GM19395 (cell line): ENCODE measurements around the gene LRRC8E.
"Not testable (repeated sequence)": the region's sequence is repeated elsewhere in the genome, so short reads cannot be mapped to it uniquely, and the experiment has no call there.

Source experiments
- ATAC-seq: cut with Tn5 transposase; IDR thresholded peaks from one replicate; pipeline ENCODE4 v1.9.1; 2021; ENCODE audit warnings: mild to moderate bottlenecking, moderate library complexity; ENCODE audit not compliant: unreplicated experiment

The LRRC8E gene

DNA sequence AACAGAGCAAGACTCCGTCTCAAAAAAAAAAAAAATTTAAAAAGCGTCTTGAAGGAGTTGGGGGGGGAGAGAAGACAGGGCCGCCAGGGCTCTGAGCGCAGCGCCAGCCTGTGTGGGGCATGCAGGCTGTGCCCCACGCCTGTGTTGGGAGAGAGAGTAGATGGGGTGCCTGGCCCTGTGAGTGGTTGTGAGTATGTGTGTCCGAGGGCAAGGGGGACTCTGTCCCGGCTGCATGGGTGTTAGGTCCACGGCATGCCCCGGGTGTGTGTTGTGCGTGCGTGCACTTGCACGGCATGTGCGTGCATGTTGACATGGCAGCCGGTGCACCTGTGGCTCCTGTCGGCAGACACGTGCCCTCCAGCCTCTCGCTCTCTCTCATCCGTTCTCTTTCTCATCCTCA, 18.8 kb downstream of the LRRC8E start:
- no peak for ATAC-seq

DNA sequence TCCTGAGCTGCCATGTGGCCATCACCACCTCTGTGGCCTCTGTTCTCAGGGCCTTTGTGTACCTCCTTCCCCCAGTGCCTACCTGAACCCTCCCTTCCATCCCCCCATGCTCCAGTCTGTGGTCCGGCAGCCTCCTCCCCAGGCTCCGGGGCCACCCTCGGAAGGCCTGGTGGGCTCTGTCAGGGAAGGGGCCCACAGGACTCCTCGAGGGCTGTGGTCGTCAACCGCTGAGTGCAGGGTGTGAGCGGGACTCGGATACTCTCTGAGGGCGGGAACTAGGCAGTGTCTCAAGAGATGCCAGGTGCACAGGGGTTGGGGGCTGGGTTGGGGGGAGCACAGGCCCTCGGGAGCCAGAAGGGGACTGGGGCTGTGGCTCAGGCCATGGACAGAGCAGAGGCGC, 19.2 kb downstream of the LRRC8E start:
- no peak for ATAC-seq

DNA sequence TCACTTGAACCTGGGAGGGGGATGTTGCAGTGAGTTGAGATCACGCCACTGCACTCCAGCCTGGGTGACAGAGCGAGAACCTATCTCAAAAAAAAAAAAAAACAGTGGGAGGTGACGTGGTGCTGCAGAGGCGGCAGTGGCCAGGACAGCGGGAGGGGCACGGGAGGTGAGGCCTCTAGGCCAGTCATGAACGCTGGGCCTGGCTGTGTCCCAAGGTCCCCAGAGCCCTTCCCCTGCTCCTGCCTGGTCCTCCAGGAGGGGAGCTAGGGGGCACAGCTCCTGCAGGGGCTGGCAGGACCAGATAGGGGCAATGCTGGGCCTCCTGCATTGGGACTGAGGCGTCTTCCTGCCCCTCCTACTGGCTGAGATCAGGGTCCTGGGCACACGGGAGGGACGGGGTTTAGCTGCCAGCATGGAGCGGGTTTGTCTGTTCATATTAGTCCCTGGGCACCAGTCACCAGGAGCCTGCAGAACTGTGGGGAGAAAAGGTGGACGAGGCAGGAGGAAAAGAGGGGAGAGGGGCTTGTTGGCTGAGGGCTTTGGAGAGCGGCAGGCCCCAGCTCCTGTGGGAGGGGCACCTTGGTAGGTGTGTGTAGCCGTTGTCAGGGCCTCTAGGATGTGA, 19.9 kb downstream of the LRRC8E start:
- ATAC-seq, result no peak

DNA sequence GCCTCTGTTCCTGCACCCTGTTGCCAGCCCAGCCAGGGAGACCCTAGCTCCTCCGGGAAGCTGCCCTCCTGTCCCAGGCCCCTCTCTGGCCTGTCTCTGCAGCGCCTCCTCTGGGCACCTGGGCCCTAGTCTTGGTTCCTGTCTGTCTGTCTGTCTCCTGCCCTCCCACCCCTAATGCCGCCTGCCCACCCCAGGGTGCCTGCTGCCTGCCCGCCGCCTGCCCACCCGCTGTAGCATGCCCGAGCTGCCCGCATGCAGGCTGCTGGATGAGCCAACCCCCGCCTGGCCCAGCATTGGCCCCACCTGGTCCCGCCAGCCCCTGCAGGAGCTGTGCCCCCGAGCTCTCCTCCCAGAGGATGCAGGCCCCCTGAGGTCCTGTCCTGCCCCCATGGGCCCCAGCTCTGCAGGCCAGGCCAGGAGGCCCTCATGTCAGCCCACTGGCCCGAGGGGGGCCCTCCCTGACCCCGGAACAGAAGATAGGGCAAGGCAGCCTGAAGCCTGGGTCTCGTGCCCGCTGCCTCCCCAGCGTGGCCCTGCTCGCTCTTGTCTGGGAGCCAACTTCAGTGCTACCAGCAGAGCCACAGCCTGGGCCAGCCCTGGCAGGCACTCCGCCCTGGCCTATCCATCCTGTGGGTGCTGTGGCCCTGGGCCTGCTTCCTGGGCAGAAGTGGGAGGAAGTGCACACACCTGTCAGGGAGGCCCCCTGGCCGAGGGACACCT, 20.6 kb downstream of the LRRC8E start:
- no peak for ATAC-seq

DNA sequence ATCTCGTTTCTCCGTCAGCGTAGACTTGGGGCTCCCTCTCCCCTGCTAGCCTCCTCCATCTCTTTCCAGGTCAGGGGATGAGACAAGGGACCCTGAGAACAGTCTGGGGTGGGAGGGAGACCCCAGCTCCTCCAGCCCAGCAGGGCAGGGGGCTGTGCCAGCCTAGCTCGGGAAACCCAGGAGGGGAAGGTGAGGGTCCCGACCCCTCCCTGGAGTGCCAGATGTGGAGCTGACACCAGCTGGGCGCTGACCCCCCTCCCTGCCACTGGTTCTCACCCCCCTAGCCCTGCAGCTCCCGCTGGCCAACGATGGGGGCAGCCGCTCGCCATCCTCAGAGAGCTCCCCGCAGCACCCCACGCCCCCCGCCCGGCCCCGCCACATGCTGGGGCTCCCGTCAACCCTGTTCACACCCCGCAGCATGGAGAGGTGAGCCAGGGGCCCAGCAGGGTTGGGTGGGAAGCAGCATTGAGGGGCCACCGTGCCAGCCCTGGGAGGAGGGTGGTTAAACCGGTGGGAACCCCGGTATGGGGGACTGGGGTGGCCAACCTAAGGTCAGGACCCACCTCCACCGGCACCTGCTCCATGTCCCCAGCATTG, 21.3 kb downstream of the LRRC8E start:
- no peak for ATAC-seq

DNA sequence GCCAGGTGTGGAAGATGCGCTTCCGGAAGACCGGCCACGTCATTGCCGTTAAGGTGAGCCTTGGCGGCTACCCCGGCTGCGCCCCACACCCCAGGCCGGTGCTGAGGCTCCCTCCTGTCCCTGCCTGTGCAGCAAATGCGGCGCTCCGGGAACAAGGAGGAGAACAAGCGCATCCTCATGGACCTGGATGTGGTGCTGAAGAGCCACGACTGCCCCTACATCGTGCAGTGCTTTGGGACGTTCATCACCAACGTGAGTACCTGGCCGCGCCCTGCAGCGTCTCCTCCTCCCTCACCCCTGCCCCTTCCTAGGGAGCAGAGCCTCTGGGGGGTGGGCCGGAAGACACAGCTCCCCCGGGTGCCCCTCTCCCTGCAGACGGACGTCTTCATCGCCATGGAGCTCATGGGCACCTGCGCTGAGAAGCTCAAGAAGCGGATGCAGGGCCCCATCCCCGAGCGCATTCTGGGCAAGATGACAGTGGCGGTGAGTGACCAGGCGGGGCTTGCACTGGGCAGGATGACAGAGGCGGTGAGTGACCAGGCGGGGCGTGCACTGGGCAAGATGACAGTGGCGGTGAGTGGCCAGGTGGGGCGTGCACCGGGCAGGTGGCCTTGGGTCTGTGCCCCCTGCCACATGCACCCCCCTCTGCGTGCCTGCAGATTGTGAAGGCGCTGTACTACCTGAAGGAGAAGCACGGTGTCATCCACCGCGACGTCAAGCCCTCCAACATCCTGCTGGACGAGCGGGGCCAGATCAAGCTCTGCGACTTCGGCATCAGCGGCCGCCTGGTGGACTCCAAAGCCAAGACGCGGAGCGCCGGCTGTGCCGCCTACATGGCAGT, 22.2 kb downstream of the LRRC8E start:
- ATAC-seq, result no peak

DNA sequence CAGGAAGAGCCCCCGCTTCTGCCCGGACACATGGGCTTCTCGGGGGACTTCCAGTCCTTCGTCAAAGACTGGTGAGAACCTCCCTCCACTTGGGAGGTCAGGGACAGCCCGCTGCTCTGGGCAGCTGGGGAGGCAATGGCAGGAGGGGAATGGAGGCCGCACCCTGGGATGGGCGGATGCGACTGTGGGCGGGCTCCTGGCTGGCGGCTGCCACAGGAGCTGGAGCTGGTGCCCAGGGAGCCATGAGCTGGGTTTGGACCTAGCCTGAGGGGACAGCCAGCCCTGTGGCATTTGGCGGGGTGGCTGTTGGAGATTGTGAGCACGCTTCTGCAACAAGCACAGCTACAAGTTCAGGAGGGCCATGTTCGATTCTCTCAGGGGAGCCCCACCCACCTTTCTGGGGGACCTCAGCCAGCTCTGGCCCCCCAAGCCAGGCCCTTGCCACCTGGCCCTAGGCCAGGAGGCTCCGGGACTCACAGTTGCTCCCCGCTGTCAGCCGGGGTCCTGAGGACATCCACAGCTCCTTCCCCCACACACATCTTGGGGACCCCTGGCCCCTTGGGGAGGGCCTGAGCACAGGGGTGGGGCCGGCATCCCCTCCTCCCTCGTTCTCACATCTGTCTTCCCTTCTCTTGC, 23.3 kb downstream of the LRRC8E start:
- ATAC-seq, result no peak

DNA sequence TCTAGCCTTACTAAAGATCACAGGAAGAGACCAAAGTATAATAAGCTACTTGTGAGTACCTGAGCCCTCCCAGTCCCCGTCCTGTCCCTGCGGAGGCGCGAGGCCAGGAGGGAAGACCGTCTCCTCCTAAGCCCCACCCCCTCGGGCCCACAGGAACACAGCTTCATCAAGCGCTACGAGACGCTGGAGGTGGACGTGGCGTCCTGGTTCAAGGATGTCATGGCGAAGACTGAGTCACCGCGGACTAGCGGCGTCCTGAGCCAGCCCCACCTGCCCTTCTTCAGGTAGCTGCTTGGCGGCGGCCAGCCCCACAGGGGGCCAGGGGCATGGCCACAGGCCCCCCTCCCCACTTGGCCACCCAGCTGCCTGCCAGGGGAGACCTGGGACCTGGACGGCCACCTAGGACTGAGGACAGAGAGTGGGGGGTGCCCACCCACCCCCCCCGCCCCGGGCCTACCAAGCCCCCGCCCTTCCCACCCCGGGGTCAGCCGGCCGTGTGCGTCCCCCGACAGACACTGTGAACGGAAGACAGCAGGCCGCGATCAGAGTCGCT, 23.9 kb downstream of the LRRC8E start:
- no peak for ATAC-seq

DNA sequence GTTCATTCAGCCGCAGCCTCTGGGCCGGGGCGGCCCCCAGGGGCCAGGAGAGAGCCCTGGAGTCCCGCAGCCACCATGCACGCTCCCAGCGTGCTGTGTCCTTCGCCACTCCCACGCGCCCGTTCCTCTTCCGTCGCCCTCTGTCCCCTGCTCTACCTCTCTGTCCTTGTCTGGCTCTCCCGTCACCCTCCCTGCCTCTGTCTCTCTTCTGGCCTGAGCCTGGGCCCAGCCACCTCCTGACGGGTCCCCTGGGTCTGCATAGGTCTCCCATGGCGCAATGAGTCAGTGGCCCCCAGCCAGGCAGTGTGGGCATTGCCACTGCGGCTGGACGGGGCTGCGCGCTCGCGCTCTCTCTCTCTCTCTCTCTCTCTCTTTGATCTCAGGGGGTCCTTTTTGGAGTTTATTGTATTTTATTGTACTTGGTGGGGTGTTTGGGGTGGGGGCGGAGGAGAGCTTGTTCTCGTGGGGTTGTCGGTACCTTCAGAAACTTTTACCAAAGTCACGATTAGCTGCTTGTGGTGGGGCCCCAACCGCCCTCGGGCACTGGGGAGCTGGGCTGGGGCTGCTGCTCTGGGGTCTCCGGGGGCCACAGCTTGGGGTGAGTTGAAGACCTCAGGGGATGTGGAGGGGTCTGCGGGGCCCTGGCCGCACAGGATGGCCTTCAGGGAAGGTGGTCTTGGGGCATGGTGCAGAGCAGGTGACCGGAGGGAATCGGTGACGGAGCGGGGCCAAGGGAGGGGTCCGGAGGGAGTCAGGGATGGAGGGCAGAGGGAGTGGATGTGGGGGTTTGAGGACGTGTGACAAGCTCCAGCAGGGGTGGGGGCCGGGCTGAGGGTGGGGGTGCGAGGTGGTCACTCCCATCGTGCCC, 24.6 kb downstream of the LRRC8E start:
- no peak for ATAC-seq

DNA sequence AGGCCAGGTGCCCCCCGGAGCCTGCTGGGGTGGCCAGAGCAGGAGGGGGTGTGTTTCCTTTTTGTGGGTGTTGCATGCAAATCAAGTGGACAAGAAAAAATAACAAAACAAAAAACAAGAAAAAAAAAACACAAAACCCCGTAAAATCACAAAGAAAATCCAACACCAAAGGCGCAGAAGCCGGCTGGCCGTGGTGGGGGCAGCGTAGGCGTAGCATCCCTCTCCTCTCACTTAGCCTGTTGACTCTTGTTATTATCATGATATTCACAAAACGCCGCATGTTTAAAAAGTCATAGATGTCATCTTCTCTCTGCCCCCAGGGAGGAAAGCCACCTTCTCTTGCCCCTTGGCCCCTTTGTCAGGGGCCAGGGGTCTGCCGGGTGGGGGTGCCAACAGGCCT, 25.3 kb downstream of the LRRC8E start:
- ATAC-seq, result no peak

DNA sequence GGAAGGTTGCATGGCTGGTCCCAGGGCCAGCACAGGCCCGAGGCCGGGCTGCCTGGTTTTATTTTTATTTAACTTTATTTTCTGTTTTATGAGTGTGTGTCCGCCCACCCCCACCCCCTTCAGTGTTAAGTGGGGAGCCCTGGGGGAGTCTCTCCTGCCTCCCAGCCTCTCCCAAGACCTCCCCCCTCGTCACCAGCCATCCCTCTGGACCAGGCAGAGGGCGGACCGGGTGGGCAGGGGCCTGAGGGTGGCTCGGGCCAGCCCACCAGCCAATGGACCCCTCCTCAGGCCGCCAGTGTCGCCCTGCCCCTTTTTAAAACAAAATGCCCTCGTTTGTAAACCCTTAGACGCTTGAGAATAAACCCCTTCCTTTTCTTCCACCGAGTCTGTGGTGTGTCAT, 25.8 kb downstream of the LRRC8E start:
- no peak for ATAC-seq

DNA sequence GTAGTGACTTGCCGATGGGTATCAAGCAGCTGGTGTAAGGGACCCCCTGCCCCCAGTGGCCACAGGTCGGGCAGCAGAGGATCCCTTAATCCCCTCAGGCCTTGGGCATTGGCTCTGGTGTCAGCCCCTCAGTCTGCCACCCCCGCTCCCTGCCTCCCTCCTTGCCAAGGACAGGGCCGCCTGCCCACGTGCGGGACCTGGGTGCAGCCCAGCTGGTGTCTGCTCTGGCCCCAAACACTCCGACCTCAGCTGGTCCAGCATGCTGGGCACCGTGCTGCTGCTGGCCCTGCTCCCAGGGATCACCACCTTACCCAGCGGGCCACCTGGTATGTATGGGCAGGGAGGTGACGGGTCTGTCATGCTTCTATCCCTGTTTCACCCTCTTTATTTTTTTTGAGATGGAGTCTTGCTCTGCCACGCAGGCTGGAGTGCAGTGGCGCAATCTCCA, 26.3 kb downstream of the LRRC8E start, which contains the start of gene TGFBR3L:
TSS of gene TGFBR3L (plus strand) at position 233 of the 448 bp plus-strand sequence.
- ATAC-seq, result no peak

DNA sequence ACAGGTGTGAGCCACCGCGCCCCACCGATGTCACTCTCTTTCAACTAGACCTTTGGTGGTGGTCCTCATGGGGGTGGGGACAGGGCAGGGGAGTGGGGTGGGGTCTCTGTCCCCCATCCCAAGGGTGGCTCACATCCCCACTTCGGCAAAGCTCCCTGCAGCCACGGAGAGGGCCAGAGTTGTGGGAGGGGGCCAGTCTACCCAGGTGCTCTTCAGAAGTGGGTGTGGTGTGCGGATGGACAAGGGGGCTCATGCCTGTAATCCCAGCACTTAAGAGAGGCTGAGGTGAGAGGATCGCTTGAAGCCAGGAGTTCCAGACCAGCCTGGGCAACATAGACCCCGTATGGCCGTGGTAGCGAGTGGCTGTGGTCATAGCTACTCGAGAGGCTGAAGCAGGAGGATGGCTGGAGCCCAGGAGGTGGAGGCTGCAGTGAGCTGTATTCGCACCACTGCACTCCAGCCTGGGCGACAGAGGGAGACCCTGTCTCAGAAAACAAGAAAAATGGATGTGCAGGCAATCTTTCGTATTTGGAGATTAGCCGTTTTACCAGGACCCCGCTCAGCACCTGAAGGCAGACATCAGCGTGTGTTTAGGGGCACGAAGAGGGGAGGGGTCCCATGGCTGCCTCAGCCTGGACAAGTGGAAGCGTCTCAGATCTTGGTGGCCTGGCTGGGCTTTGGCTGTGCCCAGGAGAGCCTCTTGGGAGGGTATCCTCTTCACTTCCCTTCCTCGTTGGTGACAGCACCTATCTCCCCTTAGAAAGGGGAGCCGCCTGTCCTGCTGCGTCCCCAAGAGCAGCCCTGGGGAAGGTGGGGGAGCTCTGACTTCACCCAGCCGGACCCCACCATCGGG, 27.2 kb downstream of the LRRC8E start:
- no peak for ATAC-seq

DNA sequence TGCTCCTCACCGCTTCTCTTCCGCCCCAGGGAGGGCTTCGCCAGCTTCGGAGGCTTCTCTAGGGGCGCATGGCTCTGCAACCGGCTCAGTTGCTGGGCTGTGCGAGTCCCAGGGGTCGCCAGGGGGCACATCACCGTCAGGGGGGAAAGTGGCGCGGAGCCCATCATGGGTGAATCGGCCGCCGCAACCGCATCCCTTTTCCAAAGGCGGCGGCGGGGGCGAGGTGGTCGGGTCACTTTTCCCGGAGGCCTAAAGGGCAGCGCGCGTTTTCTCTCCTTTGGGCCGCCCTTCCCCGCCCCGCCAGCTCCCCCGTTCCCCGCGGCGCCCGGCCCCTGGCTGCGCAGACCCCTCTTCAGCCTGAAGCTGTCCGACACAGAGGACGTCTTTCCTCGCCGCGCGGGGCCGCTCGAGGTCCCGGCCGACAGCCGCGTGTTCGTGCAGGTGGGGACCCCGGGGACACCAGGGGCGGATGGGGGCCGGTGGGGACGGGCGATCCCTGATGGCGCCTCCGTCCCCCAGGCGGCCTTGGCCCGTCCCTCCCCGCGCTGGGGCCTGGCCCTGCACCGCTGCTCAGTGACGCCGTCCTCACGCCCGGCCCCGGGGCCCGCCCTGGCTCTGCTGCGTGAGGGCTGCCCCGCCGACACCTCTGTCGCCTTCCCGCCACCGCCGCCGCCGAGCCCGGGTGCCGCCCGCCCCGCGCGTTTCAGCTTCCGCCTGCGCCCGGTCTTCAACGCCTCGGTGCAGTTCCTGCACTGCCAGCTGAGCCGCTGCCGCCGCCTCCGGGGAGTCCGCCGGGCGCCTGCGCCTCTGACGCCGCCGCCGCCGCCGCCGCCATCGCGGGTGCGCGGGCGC, 28.0 kb downstream of the LRRC8E start:
- no peak for ATAC-seq

DNA sequence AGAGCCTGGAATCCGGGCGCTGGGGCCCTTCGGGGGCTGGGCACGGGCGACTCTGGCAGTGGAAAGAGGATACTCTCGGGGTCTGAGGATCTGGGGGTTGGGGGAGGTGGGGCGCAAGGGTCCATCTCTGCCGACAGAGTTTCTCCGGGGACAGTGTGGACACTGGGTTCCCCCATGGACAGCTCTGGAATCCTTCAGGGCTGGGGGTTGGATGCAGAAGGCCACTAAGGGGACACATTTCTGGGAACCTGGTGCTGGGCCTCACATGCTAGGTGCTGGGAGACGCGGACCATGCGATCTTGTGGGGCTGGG, 28.6 kb downstream of the LRRC8E start:
- no peak for ATAC-seq

DNA sequence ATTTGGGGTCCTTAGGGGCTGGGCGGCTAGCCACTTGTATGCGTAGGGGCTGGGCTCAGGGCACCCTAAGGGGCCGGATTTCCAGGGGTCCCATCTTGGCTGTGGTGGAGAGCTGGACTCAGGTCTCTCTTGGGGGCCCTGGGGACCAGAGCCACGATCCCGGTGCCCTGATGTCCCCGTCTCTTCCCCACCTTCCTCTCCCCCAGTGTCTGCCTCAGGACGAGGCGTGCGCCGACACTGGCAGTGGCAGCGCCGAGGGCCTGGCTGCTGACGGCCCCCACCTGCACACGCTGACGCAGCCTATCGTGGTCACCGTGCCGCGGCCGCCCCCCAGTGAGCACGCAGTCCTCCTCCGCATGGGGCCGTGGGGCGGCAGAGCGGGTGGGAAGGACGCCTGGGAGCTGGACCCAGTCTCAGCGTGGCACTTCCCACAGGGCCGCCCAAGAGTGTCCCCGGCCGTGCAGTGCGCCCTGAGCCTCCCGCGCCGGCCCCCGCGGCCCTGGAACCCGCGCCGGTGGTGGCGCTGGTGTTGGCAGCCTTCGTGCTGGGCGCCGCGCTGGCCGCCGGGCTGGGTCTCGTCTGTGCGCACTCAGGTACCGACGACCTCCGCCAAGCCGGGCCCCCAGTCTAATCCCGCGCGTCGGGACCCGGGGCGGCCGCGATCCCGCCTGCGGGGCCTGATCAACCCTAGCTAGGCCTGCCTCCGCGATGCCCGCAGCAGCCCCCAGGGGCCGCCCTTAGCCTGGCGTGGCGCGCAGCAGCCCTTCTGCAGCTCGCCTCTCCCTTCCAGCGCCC, 29.2 kb downstream of the LRRC8E start:
- no peak for ATAC-seq

DNA sequence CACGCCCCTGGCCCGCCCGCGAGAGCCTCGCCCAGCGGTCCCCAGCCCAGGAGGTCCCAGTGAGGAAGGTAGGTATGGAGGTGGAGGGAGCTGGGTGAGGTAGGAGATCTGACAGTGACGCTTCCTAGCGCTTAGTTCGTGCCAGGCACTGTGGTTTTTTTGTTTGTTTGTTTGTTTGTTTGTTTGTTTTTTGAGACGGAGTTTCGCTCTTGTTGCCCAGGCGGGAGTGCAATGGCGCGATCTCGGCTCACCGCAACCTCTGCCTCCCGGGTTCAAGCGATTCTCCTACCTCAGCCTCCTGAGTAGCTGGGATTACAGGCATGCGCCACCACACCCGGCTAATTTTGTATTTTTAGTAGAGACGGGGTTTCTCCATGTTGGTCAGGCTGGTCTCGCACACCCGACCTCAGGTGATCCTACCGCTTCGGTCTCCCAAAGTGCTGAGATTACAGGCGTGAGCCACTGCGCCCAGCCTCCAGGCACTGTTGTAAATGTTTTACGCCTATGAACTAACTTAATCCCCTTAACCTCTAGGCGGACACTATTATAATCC, 29.8 kb downstream of the LRRC8E start:
- not testable (repeated sequence) for ATAC-seq
